Measurements from ENCODE around the gene CATSPERD. TPM values are rescaled to one million over a fixed set of nuclear protein-coding genes. Genes with fewer than 3 reads are reported as not detected.

The CATSPERD gene
- total RNA-seq, 1 experiment from 2014 or later, result 0.50 TPM

DNA sequence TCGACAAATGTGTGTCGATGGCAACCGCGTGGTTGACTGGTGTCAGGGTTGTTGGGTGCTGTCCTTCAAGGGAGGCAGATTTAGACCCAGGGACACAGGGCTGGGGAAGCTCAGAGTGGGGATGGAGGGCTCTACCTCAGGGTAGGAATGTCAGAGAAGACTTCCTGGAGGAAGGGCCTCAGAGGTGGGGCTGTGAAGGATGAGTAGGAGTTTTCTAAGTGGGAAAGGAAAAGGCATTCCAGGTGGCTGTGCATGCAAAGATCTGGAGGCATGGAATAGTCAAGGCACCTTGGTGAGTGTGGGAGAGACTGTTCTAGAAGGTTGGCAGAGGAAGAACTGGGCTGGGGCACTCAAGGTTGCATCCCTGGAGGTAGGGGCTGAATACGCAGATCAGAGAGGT is 86.5 kb downstream of the CATSPERD start:
- ATAC-seq (no peak), DNase-seq (ENCODE audit: low spot score) (no peak)
- no peak for TF ChIP-seq ZNF219 (CRISPR knock-in tag; IDR thresholded peaks at IDR 0.05; ENCODE audit: borderline replicate concordance)
- TF ChIP-seq, protein P1, sequence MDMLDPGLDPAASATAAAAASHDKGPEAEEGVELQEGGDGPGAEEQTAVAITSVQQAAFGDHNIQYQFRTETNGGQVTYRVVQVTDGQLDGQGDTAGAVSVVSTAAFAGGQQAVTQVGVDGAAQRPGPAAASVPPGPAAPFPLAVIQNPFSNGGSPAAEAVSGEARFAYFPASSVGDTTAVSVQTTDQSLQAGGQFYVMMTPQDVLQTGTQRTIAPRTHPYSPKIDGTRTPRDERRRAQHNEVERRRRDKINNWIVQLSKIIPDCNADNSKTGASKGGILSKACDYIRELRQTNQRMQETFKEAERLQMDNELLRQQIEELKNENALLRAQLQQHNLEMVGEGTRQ (CRISPR knock-in tag; IDR thresholded peaks at IDR 0.05), result no peak
- TF ChIP-seq CREB1 (CRISPR knock-in tag; IDR thresholded peaks at IDR 0.05), result no peak
- no peak for TF ChIP-seq FOXK1 (CRISPR knock-in tag; IDR thresholded peaks at IDR 0.05)
- no peak for TF ChIP-seq TCF7 (CRISPR knock-in tag; IDR thresholded peaks at IDR 0.05; ENCODE audit: low read depth)
- no peak for TF ChIP-seq ZNF317 (CRISPR knock-in tag; IDR thresholded peaks at IDR 0.05; ENCODE audit: borderline replicate concordance, low read depth)
- TF ChIP-seq, protein P2, sequence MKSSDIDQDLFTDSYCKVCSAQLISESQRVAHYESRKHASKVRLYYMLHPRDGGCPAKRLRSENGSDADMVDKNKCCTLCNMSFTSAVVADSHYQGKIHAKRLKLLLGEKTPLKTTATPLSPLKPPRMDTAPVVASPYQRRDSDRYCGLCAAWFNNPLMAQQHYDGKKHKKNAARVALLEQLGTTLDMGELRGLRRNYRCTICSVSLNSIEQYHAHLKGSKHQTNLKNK (CRISPR knock-in tag; IDR thresholded peaks at IDR 0.05), result no peak
- TF ChIP-seq ZNF263 (CRISPR knock-in tag; IDR thresholded peaks at IDR 0.05; ENCODE audit: low read depth), result no peak
- TF ChIP-seq ESRRA (CRISPR knock-in tag; IDR thresholded peaks at IDR 0.05; ENCODE audit: borderline replicate concordance), result no peak
- TF ChIP-seq MLX (CRISPR knock-in tag; IDR thresholded peaks at IDR 0.05), result no peak
- no peak for TF ChIP-seq ZBTB21 (CRISPR knock-in tag; IDR thresholded peaks at IDR 0.05; ENCODE audit: borderline replicate concordance)
- no peak for TF ChIP-seq OVOL2 (CRISPR knock-in tag; IDR thresholded peaks at IDR 0.05; ENCODE audit: borderline replicate concordance)
- no peak for TF ChIP-seq MAX (CRISPR knock-in tag; IDR thresholded peaks at IDR 0.05)
- no peak for TF ChIP-seq ZNF138 (CRISPR knock-in tag; conservative IDR thresholded peaks at IDR 0.05)
- TF ChIP-seq, protein P3, sequence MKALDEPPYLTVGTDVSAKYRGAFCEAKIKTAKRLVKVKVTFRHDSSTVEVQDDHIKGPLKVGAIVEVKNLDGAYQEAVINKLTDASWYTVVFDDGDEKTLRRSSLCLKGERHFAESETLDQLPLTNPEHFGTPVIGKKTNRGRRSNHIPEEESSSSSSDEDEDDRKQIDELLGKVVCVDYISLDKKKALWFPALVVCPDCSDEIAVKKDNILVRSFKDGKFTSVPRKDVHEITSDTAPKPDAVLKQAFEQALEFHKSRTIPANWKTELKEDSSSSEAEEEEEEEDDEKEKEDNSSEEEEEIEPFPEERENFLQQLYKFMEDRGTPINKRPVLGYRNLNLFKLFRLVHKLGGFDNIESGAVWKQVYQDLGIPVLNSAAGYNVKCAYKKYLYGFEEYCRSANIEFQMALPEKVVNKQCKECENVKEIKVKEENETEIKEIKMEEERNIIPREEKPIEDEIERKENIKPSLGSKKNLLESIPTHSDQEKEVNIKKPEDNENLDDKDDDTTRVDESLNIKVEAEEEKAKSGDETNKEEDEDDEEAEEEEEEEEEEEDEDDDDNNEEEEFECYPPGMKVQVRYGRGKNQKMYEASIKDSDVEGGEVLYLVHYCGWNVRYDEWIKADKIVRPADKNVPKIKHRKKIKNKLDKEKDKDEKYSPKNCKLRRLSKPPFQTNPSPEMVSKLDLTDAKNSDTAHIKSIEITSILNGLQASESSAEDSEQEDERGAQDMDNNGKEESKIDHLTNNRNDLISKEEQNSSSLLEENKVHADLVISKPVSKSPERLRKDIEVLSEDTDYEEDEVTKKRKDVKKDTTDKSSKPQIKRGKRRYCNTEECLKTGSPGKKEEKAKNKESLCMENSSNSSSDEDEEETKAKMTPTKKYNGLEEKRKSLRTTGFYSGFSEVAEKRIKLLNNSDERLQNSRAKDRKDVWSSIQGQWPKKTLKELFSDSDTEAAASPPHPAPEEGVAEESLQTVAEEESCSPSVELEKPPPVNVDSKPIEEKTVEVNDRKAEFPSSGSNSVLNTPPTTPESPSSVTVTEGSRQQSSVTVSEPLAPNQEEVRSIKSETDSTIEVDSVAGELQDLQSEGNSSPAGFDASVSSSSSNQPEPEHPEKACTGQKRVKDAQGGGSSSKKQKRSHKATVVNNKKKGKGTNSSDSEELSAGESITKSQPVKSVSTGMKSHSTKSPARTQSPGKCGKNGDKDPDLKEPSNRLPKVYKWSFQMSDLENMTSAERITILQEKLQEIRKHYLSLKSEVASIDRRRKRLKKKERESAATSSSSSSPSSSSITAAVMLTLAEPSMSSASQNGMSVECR (CRISPR knock-in tag; IDR thresholded peaks at IDR 0.05; ENCODE audit: borderline replicate concordance), result no peak
- no peak for TF ChIP-seq KAT7 (CRISPR knock-in tag; IDR thresholded peaks at IDR 0.05; ENCODE audit: borderline replicate concordance)
- Mint-ChIP-seq H3K9me3 (no peaks in the 10 kb centered on the region), H3K4me3 (no peak overlapping the region), H3K27ac (no peak overlapping the region), H3K4me1 (peaks cover 12% of the 10 kb centered on the region), H3K36me3 (no peaks in the 10 kb centered on the region), H3K27me3 (ENCODE audit: low read depth) (peaks cover 33% of the 10 kb centered on the region)
- CTCF ChIA-PET, result interaction anchor here (0.5 to 4.1 kb wide), 11 partner anchors 9 to 866 kb away, joined by 3 to 19 read pairs (median 5); partner anchors contain the start of gene VMAC
- POLR2A ChIA-PET, result interaction anchor here (1.0 kb wide), 1 partner anchor 21 kb away, joined by 4 read pairs; no protein-coding TSS in a partner anchor

DNA sequence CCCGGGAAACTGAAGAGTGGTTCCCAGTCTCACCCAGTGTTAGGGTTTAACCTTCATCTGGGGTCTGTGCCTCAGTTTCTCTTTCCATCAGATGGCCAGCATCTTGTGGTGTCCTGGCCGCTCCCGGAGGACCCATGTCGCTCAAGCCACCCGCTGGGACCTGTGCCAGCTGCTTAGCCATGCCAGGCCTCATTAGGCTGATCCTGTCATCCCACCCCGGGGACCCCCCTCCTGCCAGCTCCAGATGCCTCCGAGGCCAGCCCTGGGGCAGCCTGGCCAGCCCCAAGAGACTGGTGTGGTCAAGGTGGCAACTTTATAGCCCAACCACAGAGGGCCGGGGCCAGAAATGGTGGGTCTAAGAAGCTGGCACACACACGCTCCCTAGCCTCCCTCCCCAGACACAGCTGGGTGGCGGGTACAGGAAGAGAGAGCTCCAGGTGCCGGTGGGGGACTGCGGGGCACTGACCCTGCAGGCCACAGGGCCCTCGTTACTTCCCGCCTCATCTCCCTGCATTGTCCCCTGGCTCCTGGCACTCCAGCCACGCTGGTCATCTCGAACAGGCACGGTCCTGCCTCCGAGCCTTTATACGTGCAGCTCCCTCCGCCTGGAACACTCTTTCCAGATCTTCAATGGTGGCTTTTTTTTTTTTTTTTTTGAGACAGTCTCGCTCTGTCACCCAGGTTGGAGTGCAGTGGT is 87.8 kb downstream of the CATSPERD start:
- Mint-ChIP-seq H3K27me3 (ENCODE audit: low read depth) (peaks cover 19% of the 10 kb centered on the region), H3K27ac (no peak overlapping the region), H3K4me1 (peaks cover 10% of the 10 kb centered on the region), H3K36me3 (no peaks in the 10 kb centered on the region), H3K9me3 (no peaks in the 10 kb centered on the region), H3K4me3 (no peak overlapping the region)
- no peak for ATAC-seq
- POLR2A ChIA-PET, result interaction anchor here (0.5 to 1.1 kb wide), 4 partner anchors 20 to 550 kb away, joined by 3 to 6 read pairs (median 4); no protein-coding TSS in a partner anchor
- CTCF ChIA-PET, result interaction anchor here (1.0 to 4.1 kb wide), 3 partner anchors 20 to 214 kb away, joined by 3 to 19 read pairs (median 7); no protein-coding TSS in a partner anchor
- DNase-seq (ENCODE audit: low spot score), result no peak
- no peak for TF ChIP-seq JAZF1 (CRISPR knock-in tag; IDR thresholded peaks at IDR 0.05)
- no peak for TF ChIP-seq SMAD4 (CRISPR knock-in tag; IDR thresholded peaks at IDR 0.05)
- no peak for TF ChIP-seq EMX1 (CRISPR knock-in tag; IDR thresholded peaks at IDR 0.05)
- TF ChIP-seq ATF1 (CRISPR knock-in tag; IDR thresholded peaks at IDR 0.05), result no peak
- TF ChIP-seq NR1H2 (CRISPR knock-in tag; IDR thresholded peaks at IDR 0.05), result no peak
- no peak for TF ChIP-seq TP53 (CRISPR knock-in tag; IDR thresholded peaks at IDR 0.05)
- TF ChIP-seq HMGXB4 (CRISPR knock-in tag; IDR thresholded peaks at IDR 0.05), result no peak
- TF ChIP-seq TEAD4 (CRISPR knock-in tag; IDR thresholded peaks at IDR 0.05), result no peak
- no peak for TF ChIP-seq TCF7 (CRISPR knock-in tag; IDR thresholded peaks at IDR 0.05; ENCODE audit: low read depth)
- no peak for TF ChIP-seq CREB1 (CRISPR knock-in tag; IDR thresholded peaks at IDR 0.05)
- no peak for TF ChIP-seq SOX15 (CRISPR knock-in tag; IDR thresholded peaks at IDR 0.05)
- TF ChIP-seq ELF4 (CRISPR knock-in tag; IDR thresholded peaks at IDR 0.05; ENCODE audit: low read depth), result no peak
- TF ChIP-seq NFATC4 (CRISPR knock-in tag; IDR thresholded peaks at IDR 0.05), result no peak
- no peak for TF ChIP-seq FOXK1 (CRISPR knock-in tag; IDR thresholded peaks at IDR 0.05)
- TF ChIP-seq MAX (CRISPR knock-in tag; IDR thresholded peaks at IDR 0.05), result no peak
